ENCODE measurements around the gene MAP3K10.

GRCh38 chr19:40251991-40252390 is 60.8 kb downstream of the MAP3K10 start:
- no peak for TF ChIP-seq POLR2AphosphoS5 (IDR thresholded peaks at IDR 0.05; ENCODE audit: borderline replicate concordance, low read depth, low read length)
- no peak for TF ChIP-seq EZH2 (IDR thresholded peaks at IDR 0.05)

Data from SK-N-MC (cell line).